ENCODE measurements around the gene REPIN1.

GRCh38 chr7:150340875-150341262 is 27.8 kb upstream of the REPIN1 start:
- TF ChIP-seq SMC3 (IDR thresholded peaks at IDR 0.05; ENCODE audit: low read depth, low read length) (no peak), CTCF (IDR thresholded peaks at IDR 0.05) (no peak)
